NCI-H146 treated with DMSO at 0.1 percent for 48 hours (cell line): ENCODE data around the gene LLGL2.

ENCODE experiments used
- DNase-seq: peaks from one replicate; lab custom pipeline; 2025; ENCODE audit not compliant: unreplicated experiment; lab: John Stamatoyannopoulos, UW

LLGL2 gene

DNA sequence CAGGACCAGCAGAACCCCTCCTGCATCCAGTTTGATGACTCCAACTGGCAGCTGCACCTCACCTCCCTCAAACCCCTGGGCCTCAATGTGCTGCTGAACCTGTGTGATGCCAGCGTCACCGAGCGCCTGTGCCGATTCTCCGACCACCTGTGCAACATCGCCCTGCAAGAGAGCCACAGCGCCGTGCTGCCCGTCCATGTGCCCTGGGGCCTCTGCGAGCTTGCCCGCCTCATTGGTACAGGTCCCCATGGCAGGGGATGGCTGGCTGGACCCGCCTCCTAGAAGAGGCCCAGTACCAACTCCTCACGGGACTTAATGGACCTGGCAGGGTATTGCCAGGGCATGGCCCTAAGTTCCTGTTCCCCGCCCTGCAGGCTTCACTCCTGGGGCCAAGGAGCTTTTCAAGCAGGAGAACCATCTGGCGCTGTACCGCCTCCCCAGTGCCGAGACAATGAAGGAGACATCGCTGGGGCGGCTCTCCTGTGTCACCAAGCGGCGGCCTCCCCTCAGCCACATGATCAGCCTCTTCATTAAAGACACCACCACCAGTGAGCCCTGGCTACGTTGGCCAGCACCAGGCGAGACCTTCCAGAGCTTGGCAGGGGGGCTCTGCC lies 32.8 kb upstream of the LLGL2 start:
- no peak for DNase-seq

DNA sequence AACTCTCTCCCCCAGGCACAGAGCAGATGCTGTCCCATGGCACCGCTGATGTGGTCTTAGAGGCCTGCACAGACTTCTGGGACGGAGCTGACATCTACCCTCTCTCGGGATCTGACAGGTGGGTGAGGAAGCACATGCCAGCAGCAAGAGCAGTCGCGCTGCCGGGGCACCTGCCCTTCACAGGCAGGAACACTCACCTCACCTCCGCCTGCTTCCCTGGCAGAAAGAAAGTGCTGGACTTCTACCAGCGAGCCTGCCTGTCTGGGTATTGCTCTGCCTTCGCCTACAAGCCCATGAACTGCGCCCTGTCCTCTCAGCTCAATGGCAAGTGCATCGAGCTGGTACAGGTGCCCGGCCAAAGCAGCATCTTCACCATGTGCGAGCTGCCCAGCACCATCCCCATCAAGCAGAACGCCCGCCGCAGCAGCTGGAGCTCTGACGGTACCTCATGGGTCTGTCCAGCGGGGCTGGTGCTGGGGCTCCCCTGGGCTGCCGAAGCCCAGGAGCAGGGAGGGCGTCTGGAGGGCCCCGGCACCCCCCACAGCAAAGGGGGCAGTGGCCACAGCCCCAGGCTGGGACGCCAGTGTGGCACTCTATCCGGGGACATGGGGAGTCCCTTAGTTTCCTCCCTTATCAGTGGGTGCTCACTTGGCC lies 31.9 kb upstream of the LLGL2 start:
- no peak for DNase-seq

- no peak for DNase-seq
These were observed 31.1 kb upstream of the LLGL2 start for GRCh38 chr17:75494326-75494877.

- DNase-seq, result no peak
These were observed 29.5 kb upstream of the LLGL2 start for GRCh38 chr17:75496005-75496404.

DNA sequence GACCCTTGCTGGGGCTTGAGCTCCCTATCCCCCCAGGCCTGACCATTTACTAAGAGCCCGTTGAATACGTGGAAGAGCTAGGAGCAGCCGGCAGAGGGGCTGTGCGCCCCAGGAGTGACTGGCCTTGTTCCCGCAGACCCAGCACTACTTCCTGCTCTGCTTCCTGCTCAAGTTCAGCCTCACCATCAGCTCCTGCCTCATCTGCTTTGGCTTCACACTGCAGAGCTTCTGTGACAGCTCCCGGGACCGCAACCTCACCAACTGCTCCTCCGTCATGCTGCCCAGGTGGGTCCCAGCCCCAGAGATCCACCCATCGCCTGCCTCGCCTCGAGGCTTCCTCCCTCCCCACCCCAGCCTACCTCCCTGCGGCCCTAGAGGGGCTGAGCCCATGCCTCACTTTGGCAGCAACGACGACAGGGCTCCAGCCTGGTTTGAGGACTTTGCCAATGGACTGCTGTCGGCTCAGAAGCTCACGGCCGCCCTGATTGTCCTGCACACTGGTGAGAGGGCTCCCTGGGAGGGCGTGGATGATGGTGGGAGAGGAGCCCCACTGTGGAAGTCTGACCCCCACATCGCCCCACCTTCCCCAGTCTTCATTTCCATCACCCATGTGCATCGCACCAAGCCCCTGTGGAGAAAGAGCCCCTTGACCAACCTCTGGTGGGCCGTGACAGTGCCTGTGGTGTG lies 27.3 kb upstream of the LLGL2 start:
- no peak for DNase-seq

- no peak for DNase-seq
These were observed 26.7 kb upstream of the LLGL2 start for GRCh38 chr17:75498726-75499213.

DNA sequence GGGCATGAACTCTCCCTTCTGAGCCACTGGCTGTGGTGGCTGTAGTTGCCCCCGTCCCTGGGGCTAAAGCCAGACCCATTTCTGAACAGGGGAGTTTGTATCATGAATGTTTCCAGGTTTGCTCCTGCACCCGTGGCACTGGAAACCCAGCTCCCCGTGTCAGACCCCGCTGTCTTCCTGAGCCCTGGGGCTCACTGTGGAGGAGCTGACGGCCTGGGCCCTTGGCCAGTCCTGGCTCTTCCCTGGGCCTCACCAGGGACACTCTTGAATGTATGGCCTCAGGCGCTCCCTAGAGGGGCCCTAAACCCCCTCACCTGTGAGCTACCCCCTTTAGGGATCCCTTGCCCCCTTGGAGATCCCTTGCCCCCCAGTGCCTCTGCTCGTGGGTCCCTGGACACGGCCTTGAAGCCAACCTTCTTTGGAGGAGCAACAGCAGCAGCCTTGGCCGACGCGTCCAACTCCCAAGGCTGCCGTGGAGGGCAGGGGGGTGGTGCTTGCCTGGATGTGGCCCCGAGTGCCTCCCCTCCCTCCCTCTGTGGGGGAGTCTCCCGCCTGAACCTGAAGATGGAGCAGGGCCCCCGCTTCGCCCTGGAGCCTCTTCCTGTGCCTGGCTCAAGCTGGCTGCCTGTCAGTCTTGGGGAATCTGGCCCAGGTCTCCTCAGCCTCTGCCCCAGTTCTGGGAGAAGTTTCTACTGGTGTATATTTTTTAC lies 26.0 kb upstream of the LLGL2 start:
- no peak for DNase-seq

- no peak for DNase-seq
These were observed 24.9 kb upstream of the LLGL2 start for GRCh38 chr17:75500419-75501216.

DNA sequence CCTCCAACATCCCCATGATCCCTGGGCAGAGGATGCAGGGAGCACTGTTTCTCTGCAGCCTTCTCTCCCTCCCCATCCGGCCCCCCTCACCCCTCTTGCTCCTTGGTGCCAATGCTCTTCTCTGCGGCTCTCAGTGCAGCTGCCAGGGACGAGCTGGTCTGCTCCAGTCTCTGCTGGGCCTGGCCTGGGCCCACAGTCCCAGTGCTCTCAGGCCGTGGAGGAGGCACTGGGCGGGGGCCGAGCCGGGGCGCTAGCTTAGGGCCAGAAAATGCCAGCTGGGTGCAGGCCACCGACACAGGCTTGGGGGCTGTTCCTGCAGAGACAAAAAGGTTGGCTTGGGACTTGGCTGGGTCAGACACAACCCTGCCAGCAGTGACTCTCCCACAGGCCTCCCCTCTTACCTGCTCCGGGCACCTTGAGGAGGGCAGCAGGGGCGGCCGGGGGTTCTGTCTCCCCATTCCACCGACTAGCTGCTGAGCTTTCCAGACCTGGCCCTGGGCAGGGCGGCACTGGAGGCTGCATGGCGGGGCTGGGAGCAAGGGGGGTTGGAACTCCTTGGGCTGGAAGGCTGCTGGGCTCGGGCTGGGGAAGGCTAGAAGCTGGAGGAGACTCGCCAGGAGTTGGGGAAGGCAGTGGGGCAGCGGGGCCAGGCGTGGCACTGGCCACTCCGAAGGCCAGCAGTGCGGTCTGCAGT lies 24.0 kb upstream of the LLGL2 start:
- no peak for DNase-seq

DNA sequence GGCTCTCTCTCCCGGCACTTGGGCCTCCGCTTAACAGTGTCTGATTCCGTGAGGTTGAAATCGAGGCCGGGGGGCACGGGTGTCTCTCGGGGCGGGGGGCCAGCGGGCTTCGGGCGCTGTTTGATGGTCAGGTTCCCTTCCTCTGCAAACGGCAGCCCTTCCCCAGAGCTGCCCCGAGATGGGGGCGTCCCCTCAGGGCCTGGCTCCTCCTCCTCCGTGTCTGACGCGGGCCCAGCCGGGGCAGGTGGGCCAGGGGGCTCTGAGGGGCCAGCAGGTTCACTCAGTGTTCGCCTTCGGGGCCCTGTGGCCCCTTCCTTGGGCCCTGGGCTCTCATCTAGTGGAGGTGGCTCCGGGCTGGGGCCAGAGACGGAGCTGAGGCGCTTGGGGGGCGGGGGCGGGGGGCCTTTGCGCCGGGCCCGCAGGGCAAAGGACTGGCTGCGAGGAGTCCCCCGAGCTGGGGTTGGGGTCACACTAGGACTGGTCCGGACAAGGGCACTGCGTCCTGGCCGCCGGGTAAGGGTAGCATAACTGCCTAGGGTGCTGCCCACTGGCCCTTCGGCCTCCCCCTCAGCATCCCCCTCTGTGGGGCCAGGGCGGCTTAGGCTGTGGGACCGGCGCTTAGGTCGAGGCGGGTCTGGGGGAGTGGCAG lies 23.3 kb upstream of the LLGL2 start:
- DNase-seq, result no peak

GRCh38 chr17:75502721-75503329 lies 22.7 kb upstream of the LLGL2 start:
- no peak for DNase-seq

DNA sequence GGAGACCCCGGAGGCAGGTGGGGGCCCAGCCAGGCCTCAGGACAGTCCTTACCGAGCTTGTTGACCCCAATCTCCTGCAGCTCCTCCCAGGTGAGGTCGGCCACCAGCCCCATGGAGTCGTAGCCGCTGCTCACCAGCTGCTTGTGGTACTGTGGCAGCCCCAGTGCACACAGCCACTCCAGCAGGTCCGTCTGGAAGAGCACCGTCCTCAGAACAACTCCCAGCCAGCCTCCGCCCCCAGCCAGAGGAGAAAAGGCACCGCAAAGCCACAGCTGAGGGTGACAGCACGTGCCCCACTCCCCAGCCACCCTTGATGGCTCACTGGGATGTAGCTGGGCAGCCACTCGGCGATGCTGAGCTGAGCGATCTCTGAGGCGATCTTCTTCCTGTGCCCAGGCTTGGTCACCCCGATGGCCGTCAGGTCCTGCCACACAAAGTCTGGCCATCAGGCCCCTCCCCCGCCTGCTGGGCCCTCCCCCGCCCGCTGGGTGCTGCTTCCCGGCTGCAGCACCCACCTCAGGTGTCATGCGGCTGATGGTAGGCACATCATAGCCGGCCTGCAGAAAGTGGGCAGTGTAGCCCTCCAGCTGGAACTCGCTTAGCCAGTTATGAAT lies 22.1 kb upstream of the LLGL2 start:
- DNase-seq, result no peak

- no peak for DNase-seq
These were observed 21.5 kb upstream of the LLGL2 start for GRCh38 chr17:75503976-75504346.

DNA sequence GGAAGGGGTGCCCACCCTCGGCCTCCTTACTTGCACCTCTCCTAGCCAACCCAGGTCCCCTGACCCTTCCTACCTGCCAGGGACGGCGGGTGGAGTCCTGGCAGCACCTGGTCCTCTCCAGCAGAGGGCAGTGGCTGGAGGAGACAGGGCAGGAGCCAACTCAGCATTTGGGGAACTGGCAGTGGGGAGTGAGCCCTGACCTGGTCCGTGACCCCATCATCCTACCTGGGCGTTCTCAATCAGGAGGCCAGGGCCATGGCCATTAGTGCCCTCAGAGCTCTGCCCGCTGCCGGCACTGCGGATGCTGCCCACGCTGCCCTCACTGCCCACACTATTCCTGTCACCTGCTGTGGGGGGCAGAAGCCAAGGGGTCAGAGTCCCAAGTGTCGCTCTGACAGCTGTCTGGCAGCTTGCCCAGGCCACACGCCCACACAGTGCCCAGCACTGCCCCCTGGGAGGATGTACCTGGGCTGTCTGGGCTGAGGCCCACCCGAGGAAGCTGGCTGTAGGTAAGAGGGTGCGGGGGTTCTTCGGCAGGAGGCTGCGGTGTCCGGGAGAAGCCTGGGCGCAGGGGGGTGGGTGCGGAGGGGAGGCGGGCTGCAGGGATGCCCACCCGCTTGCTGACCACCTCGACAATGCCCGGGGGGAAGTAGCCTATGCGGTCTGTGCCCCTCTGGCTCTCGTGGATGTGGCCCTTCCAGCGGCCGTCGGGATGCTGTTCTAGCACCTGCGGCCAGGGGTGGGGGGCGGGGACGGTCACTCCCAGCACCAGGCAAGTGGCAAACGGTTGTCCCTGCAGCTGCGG lies 20.9 kb upstream of the LLGL2 start:
- DNase-seq, result no peak

DNA sequence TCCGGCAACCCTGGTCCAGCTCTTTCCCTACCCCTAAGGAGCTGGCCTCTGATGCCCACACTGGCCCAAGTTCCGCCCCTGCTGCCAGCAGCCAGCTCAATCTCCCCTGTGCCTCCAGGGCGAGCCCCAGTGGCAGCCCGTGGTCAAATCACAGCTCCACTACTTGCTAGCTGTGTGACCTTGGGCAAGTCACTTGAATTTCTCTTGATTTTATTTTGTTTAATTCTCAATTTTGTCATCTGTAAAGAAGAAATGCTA lies 20.4 kb upstream of the LLGL2 start:
- DNase-seq, result no peak

- no peak for DNase-seq
These were observed 19.9 kb upstream of the LLGL2 start for GRCh38 chr17:75505640-75506039.

- no peak for DNase-seq
These were observed 19.4 kb upstream of the LLGL2 start for GRCh38 chr17:75506134-75506533.

GRCh38 chr17:75506888-75507287 lies 18.6 kb upstream of the LLGL2 start:
- no peak for DNase-seq
